IMR-90 (cell line): ENCODE measurements around the gene TLCD2. TPM values are rescaled to one million over a fixed set of nuclear protein-coding genes. Genes with fewer than 3 reads are reported as not detected.

ENCODE experiments used
- ATAC-seq: fragments of 200-7000 bp; cut with Tn5 transposase; 2 replicates; pipeline ENCODE4 v1.9.1; 2020; ENCODE audit warnings: low read depth, mild to moderate bottlenecking, moderate library complexity
- BruUV-seq: library from RNA; stranded (reverse); fragments of 400-500 nt; replicated peaks from 2 replicates; lab custom pipeline; 2021; lab: Mats Ljungman, UMichigan
- CTCF ChIA-PET: fragments of 300-600 bp; formaldehyde crosslinking; extraction: SDS; loops from one replicate; lab custom pipeline; 2021; ENCODE audit warnings: antibody characterized with exemption; lab: Yijun Ruan, JAX
- POLR2A ChIA-PET: fragments of 300-600 bp; sonication (Branson Sonifier 250); formaldehyde crosslinking; loops from one replicate; lab custom pipeline; 2022; ENCODE audit warnings: antibody characterized with exemption; ENCODE audit not compliant: unreplicated experiment; lab: Charles Lee
- DNase-seq: peaks from one replicate; pipeline ENCODE4 v3.0.0; 2013
- H2AFZ ChIP-seq: replicated peaks from 2 replicates; pipeline ENCODE3; 2013; ENCODE audit warnings: low read length, mild to moderate bottlenecking; ENCODE audit not compliant: poor library complexity
- H2AK5ac ChIP-seq: 2 replicates; pipeline ENCODE4 v1.6.1; 2013; ENCODE audit warnings: low read depth, low read length, inconsistent platforms
- H2AK9ac ChIP-seq: replicated peaks from 2 replicates; pipeline ENCODE3; 2013; ENCODE audit warnings: mild to moderate bottlenecking, low read depth, low read length, moderate library complexity; ENCODE audit not compliant: poor library complexity
- H2BK120ac ChIP-seq: 2 replicates; pipeline ENCODE4 v1.6.1; 2013; ENCODE audit warnings: low read depth, low read length, inconsistent platforms
- H2BK15ac ChIP-seq: 3 replicates; pipeline ENCODE4 v1.6.1; 2013; ENCODE audit warnings: low read depth, low read length, inconsistent platforms
- H2BK20ac ChIP-seq: 2 replicates; pipeline ENCODE4 v1.6.1; 2013; ENCODE audit warnings: low read depth, mild to moderate bottlenecking, inconsistent platforms, low read length, moderate library complexity
- H2BK5ac ChIP-seq: 2 replicates; pipeline ENCODE4 v1.6.1; 2013; ENCODE audit warnings: mild to moderate bottlenecking, low read depth, low read length, inconsistent platforms; ENCODE audit not compliant: poor library complexity, severe bottlenecking
- H3K14ac ChIP-seq: replicated peaks from 2 replicates; pipeline ENCODE4 v1.6.1; 2013; ENCODE audit warnings: low read depth, low read length, inconsistent platforms
- H3K18ac ChIP-seq: 2 replicates; pipeline ENCODE4 v1.6.1; 2013; ENCODE audit warnings: low read depth, low read length, control low read depth
- H3K23ac ChIP-seq: 2 replicates; pipeline ENCODE4 v1.6.1; 2013; ENCODE audit warnings: low read depth, low read length, inconsistent platforms
- H3K27ac ChIP-seq: 2 replicates; pipeline ENCODE4 v1.5.1; 2013; ENCODE audit warnings: mild to moderate bottlenecking, control low read depth, low read length; ENCODE audit not compliant: insufficient read depth
- H3K27me3 ChIP-seq: 2 replicates; pipeline ENCODE4 v1.6.1; 2013; ENCODE audit warnings: low read length; ENCODE audit not compliant: control insufficient read depth, insufficient read depth
- H3K36me3 ChIP-seq: 2 replicates; pipeline ENCODE4 v1.6.1; 2013; ENCODE audit warnings: low read length, mixed read lengths; ENCODE audit not compliant: control insufficient read depth, insufficient read depth
- H3K4ac ChIP-seq: 2 replicates; pipeline ENCODE4 v1.6.1; 2013; ENCODE audit warnings: low read depth, low read length, inconsistent platforms
- H3K4me1 ChIP-seq: 2 replicates; pipeline ENCODE4 v1.6.1; 2013; ENCODE audit warnings: low read length, mixed read lengths; ENCODE audit not compliant: control insufficient read depth, insufficient read depth
- H3K4me2 ChIP-seq: 2 replicates; pipeline ENCODE4 v1.6.1; 2013; ENCODE audit warnings: low read depth, mild to moderate bottlenecking, control low read depth, low read length, moderate library complexity
- H3K4me3 ChIP-seq: 2 replicates; pipeline ENCODE4 v1.5.1; 2013; ENCODE audit warnings: low read depth, mild to moderate bottlenecking, control low read depth, low read length, moderate library complexity; ENCODE audit not compliant: insufficient read depth
- H3K56ac ChIP-seq: 2 replicates; pipeline ENCODE4 v1.6.1; 2013; ENCODE audit warnings: low read length, inconsistent platforms; ENCODE audit not compliant: insufficient read depth; ENCODE audit errors: extremely low read depth
- H3K79me1 ChIP-seq, 2 experiments: 2 replicates each; pipeline ENCODE4 v1.6.1; 2013; ENCODE audit warnings: low read length in 2 of 2, inconsistent platforms in 1 of 2, low read depth in 1 of 2
- H3K9ac ChIP-seq: 2 replicates; pipeline ENCODE4 v1.6.1; 2013; ENCODE audit warnings: low read depth, low read length, control low read depth
- H3K9me1 ChIP-seq: 2 replicates; pipeline ENCODE4 v1.6.1; 2013; ENCODE audit warnings: low read length, inconsistent platforms; ENCODE audit not compliant: insufficient read depth
- H3K9me3 ChIP-seq: 2 replicates; pipeline ENCODE4 v1.6.1; 2013; ENCODE audit warnings: low read length; ENCODE audit not compliant: control insufficient read depth, insufficient read depth
- H4K20me1 ChIP-seq: 2 replicates; pipeline ENCODE4 v1.6.1; 2013; ENCODE audit warnings: low read length, inconsistent platforms; ENCODE audit not compliant: insufficient read depth
- H4K5ac ChIP-seq: 2 replicates; pipeline ENCODE4 v1.6.1; 2013; ENCODE audit warnings: mild to moderate bottlenecking, low read depth, low read length, control low read depth
- H4K8ac ChIP-seq, 2 experiments: 2 replicates each; pipeline ENCODE4 v1.6.1; 2013; ENCODE audit warnings: low read depth in 2 of 2, low read length in 2 of 2, control low read depth in 1 of 2, inconsistent platforms in 1 of 2
- H4K91ac ChIP-seq: 2 replicates; pipeline ENCODE4 v1.6.1; 2013; ENCODE audit warnings: low read depth, low read length, inconsistent platforms; ENCODE audit not compliant: insufficient read depth
- MAZ ChIP-seq: IDR thresholded peaks from 2 replicates; pipeline ENCODE4 v1.6.1; 2012; ENCODE audit warnings: low read depth, mild to moderate bottlenecking, low read length, improper control_type of control experiment, moderate library complexity, borderline replicate concordance
- RFX5 ChIP-seq: IDR thresholded peaks from 2 replicates; pipeline ENCODE4 v1.8.0; 2012; ENCODE audit warnings: low read depth, mild to moderate bottlenecking, low read length, moderate library complexity
- WGBS, 2 experiments: methylation state at CpG; one replicate each; pipeline versions ENCODE4 v1.1.5 to v1.1.7; 2013; ENCODE audit warnings: missing lambda C conversion rate in 2 of 2; ENCODE audit not compliant: insufficient read length in 1 of 2; ENCODE audit errors: extremely low coverage in 2 of 2; 5-methylcytosine and 5-hydroxymethylcytosine counted together
- dilution Hi-C: fragments of 300-500 bp; cut with HindIII; formaldehyde crosslinking; loops from one replicate; pipeline ENCODE4 v1.14.3; 2018; ENCODE audit warnings: low sequenced_read_pairs; ENCODE audit not compliant: unreplicated experiment
- in situ Hi-C: fragments of 300-500 bp; cut with MboI; formaldehyde crosslinking; loops from 3 replicates; pipeline ENCODE4 v1.14.3; 2019; ENCODE audit warnings: low sequenced_read_pairs, inconsistent platforms, mixed read lengths
- intact Hi-C: fragments of 100-400 bp; cut with micrococcal nuclease; formaldehyde crosslinking; loops from 2 replicates; pipeline ENCODE4 v1.10.0; 2022
- polyA plus RNA-seq, 3 experiments: library from polyadenylated mRNA; depleted of rRNA; stranded (reverse); fragments of >200 nt; gene quantifications; 2 replicates each; pipeline ENCODE4 v1.2.3, GENCODE V29; 2012; ENCODE audit warnings: low replicate concordance in 1 of 3
- total RNA-seq: library from RNA; depleted of rRNA; stranded (reverse); fragments of >200 nt; gene quantifications from 2 replicates; pipeline ENCODE4 v1.2.3, GENCODE V29; 2012

The TLCD2 gene
- total and polyA plus RNA-seq, 2 of the 4 experiments (the other 2 are of a cell fraction): 0.72 to 1.2 TPM

GRCh38 chr17:1683459-1683858 lies 26.7 kb downstream of the TLCD2 start:
- ChIA-PET CTCF (interaction anchor here (1.2 kb wide), 1 partner anchor 14 kb away, joined by 3 read pairs; no protein-coding TSS in a partner anchor), POLR2A (interaction anchor here (0.6 to 1.4 kb wide), 2 partner anchors 26 to 34 kb away, joined by 3 to 20 read pairs; no protein-coding TSS in a partner anchor)
- Histone ChIP-seq H4K5ac (no peak overlapping the region), H4K8ac (no peak overlapping the region), H3K79me1 (peaks cover 39 to 58% of the 10 kb centered on the region in 2 experiments), H3K23ac (peak overlapping the region; percentile 87), H3K9me3 (no peaks in the 10 kb centered on the region), H3K9ac (peak overlapping the region; percentile 77), H4K20me1 (peaks cover 45% of the 10 kb centered on the region), H4K91ac (no peak overlapping the region), H3K9me1 (peaks cover 16% of the 10 kb centered on the region), H2AFZ (no peak overlapping the region), H3K4me1 (peaks cover 3% of the 10 kb centered on the region), H2AK5ac (peak overlapping the region; percentile 1; the same call in 1 of the 2 replicates), H2BK15ac (no peak overlapping the region), H3K36me3 (peaks cover 43% of the 10 kb centered on the region), H3K56ac (no peak overlapping the region), H3K4ac (no peak overlapping the region), H3K27me3 (no peaks in the 10 kb centered on the region), H2BK20ac (no peak overlapping the region), H3K27ac (peak overlapping the region; percentile 15; the same call in 1 of the 2 replicates), H3K18ac (no peak overlapping the region), H3K14ac (peak overlapping the region; percentile 5), H3K4me2 (peak overlapping the region; percentile 97), H2BK5ac (no peak overlapping the region), H3K4me3 (peak overlapping the region; percentile 61), H2BK120ac (no peak overlapping the region), H2AK9ac (peak overlapping the region; percentile 18)
- BruUV-seq: no TSS peak
- 92% methylated on average over 2 of the region's 5 CpGs; no CpG with 5 or more reads in 1 of the 2 experiments for WGBS, 2 experiments
- DNase-seq: no peak
- ATAC-seq: no peak
- intact Hi-C loops: no loop called here
- in situ Hi-C loops: no loop called here
- dilution Hi-C loops: no loop called here
- TF ChIP-seq MAZ: no peak
- TF ChIP-seq RFX5: no peak
